ENCODE results near the gene ZIC4.

DNA sequence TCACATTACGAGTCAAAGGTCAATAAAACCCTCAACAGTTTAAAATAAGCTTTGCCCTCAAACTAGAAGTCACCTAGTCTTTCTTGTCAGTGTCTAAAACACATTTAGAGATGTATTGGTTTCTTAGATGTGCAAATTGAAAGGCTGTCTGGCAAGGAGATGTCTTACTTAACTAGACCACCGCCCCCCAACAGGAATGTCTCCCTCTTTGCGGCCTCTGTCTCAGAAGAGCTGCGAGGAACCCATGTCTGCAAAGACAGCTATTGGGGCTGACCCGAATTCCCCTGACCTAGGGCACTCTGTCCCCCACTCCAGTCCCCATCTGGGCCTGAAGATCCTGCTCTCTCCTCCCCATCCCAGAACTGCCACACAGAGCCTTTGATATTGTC, 46.3 kb downstream of the ZIC4 start:
- TF ChIP-seq, protein P1, sequence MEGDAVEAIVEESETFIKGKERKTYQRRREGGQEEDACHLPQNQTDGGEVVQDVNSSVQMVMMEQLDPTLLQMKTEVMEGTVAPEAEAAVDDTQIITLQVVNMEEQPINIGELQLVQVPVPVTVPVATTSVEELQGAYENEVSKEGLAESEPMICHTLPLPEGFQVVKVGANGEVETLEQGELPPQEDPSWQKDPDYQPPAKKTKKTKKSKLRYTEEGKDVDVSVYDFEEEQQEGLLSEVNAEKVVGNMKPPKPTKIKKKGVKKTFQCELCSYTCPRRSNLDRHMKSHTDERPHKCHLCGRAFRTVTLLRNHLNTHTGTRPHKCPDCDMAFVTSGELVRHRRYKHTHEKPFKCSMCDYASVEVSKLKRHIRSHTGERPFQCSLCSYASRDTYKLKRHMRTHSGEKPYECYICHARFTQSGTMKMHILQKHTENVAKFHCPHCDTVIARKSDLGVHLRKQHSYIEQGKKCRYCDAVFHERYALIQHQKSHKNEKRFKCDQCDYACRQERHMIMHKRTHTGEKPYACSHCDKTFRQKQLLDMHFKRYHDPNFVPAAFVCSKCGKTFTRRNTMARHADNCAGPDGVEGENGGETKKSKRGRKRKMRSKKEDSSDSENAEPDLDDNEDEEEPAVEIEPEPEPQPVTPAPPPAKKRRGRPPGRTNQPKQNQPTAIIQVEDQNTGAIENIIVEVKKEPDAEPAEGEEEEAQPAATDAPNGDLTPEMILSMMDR (IDR thresholded peaks at IDR 0.05): no peak
- TF ChIP-seq POLR2A (IDR thresholded peaks at IDR 0.05) (no peak), EP300 (IDR thresholded peaks at IDR 0.05) (no peak)

Measured in sigmoid colon (tissue), 4 donors.